ENCODE measurements around the gene P3H2. TPM values are rescaled to one million over a fixed set of nuclear protein-coding genes. Genes with fewer than 3 reads are reported as not detected.

Gene P3H2
- total and polyA plus RNA-seq, 9 of the 15 experiments (the other 6 are each of a cell fraction or from before 2014, with no cell fraction given) = 0.04 to 0.26 (median 0.22) TPM; not detected in 6

DNA sequence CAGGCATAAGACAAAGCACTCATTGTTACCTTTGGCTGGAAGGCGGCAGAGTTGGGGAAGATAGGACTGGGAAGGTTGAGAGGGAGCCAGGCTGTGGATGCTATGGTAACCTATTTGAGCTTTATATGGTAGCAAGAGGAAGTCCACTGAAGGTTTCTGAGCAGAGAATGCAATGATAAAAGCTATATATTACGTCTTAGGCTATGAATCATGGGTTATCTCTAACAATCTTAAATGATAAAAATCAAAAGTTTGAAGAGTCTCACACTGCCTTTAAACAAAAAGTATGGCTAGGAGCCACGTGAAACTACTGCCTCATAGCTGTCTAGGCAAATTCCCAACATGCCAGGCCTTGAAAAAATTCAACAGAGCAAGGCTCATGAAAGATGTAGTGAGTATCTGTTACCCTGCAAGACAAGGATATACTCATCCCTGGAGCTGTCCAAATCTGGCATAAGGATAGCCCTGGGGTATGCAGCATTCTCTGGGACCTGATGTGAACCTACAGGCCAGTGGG is 4.1 kb downstream of the P3H2 start (continued):
- no peak for TF ChIP-seq ZNF232 (CRISPR knock-in tag; IDR thresholded peaks at IDR 0.05)
- no peak for TF ChIP-seq TBL1XR1 (IDR thresholded peaks at IDR 0.05; ENCODE audit: low read length in 2 of 2)
- TF ChIP-seq SAFB (IDR thresholded peaks at IDR 0.05; ENCODE audit: borderline replicate concordance, low read depth, low read length) = no peak

DNA sequence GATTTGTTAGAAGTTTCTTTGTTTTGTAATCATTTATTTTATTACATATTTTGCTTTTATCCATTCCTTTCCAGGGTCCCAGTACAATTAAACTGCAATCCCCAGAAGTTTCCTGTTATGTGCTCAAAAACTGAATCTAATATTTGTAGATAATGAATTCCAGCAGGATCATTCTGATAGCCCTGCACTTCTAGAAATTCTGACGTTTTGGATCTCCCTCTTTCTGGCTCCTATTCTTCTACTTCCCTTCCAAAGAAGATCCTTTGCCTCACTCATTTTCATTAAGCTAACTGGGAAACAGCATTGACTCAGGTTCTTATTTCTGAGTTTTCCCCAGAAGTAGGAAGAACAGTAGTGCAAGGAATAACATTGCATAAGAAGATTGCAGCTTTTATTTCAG is 9.9 kb downstream of the P3H2 start:
- no peak for FAIRE-seq
- TF ChIP-seq GATAD2A (IDR thresholded peaks at IDR 0.05) = no peak
- TF ChIP-seq, protein P1, sequence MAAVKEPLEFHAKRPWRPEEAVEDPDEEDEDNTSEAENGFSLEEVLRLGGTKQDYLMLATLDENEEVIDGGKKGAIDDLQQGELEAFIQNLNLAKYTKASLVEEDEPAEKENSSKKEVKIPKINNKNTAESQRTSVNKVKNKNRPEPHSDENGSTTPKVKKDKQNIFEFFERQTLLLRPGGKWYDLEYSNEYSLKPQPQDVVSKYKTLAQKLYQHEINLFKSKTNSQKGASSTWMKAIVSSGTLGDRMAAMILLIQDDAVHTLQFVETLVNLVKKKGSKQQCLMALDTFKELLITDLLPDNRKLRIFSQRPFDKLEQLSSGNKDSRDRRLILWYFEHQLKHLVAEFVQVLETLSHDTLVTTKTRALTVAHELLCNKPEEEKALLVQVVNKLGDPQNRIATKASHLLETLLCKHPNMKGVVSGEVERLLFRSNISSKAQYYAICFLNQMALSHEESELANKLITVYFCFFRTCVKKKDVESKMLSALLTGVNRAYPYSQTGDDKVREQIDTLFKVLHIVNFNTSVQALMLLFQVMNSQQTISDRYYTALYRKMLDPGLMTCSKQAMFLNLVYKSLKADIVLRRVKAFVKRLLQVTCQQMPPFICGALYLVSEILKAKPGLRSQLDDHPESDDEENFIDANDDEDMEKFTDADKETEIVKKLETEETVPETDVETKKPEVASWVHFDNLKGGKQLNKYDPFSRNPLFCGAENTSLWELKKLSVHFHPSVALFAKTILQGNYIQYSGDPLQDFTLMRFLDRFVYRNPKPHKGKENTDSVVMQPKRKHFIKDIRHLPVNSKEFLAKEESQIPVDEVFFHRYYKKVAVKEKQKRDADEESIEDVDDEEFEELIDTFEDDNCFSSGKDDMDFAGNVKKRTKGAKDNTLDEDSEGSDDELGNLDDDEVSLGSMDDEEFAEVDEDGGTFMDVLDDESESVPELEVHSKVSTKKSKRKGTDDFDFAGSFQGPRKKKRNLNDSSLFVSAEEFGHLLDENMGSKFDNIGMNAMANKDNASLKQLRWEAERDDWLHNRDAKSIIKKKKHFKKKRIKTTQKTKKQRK (IDR thresholded peaks at IDR 0.05; ENCODE audit: borderline replicate concordance, low read depth, low read length) = no peak
- no peak for TF ChIP-seq ATF1 (CRISPR knock-in tag; IDR thresholded peaks at IDR 0.05)
- TF ChIP-seq ATF1 (tag; IDR thresholded peaks at IDR 0.05) = no peak
- no peak for TF ChIP-seq ZNF140 (CRISPR knock-in tag; IDR thresholded peaks at IDR 0.05)
- TF ChIP-seq THRAP3 (IDR thresholded peaks at IDR 0.05; ENCODE audit: borderline replicate concordance) = no peak
- TF ChIP-seq TEAD2 (tag; IDR thresholded peaks at IDR 0.05) = no peak
- no peak for TF ChIP-seq CBX1 (IDR thresholded peaks at IDR 0.05; ENCODE audit: low read depth)
- TF ChIP-seq, protein P2, sequence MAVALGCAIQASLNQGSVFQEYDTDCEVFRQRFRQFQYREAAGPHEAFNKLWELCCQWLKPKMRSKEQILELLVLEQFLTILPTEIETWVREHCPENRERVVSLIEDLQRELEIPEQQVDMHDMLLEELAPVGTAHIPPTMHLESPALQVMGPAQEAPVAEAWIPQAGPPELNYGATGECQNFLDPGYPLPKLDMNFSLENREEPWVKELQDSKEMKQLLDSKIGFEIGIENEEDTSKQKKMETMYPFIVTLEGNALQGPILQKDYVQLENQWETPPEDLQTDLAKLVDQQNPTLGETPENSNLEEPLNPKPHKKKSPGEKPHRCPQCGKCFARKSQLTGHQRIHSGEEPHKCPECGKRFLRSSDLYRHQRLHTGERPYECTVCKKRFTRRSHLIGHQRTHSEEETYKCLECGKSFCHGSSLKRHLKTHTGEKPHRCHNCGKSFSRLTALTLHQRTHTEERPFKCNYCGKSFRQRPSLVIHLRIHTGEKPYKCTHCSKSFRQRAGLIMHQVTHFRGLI (CRISPR knock-in tag; IDR thresholded peaks at IDR 0.05) = no peak
- no peak for TF ChIP-seq ZBTB1 (CRISPR knock-in tag; IDR thresholded peaks at IDR 0.05; ENCODE audit: borderline replicate concordance, low read depth)
- TF ChIP-seq COPS2 (conservative IDR thresholded peaks at IDR 0.05) = no peak
- TF ChIP-seq KHSRP (IDR thresholded peaks at IDR 0.05) = no peak
- TF ChIP-seq, protein P3, sequence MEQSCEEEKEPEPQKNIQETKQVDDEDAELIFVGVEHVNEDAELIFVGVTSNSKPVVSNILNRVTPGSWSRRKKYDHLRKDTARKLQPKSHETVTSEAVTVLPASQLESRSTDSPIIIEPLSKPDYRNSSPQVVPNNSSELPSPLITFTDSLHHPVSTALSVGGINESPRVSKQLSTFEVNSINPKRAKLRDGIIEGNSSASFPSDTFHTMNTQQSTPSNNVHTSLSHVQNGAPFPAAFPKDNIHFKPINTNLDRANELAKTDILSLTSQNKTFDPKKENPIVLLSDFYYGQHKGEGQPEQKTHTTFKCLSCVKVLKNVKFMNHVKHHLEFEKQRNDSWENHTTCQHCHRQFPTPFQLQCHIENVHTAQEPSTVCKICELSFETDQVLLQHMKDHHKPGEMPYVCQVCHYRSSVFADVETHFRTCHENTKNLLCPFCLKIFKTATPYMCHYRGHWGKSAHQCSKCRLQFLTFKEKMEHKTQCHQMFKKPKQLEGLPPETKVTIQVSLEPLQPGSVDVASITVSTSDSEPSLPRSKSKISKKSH (CRISPR knock-in tag; IDR thresholded peaks at IDR 0.05) = no peak
- no peak for TF ChIP-seq DACH1 (IDR thresholded peaks at IDR 0.05; ENCODE audit: partially characterized antibody)
- no peak for TF ChIP-seq ZNF764 (CRISPR knock-in tag; IDR thresholded peaks at IDR 0.05; ENCODE audit: low read depth)
- no peak for ATAC-seq

More for the DNA sequence above, 9.9 kb downstream of the P3H2 start:
- Histone ChIP-seq H3K9ac (ENCODE audit: insufficient read depth in 1 of 2, low read depth in 2 of 2, low read length in 2 of 2) (no peak overlapping the region), H3K27ac (ENCODE audit: extremely low read depth, low read depth, low read length) (no peak overlapping the region), H3K36me3 (ENCODE audit: control insufficient read depth, insufficient read depth, low read length) (no peaks in the 10 kb centered on the region), H3K4me1 (replicated peaks in 1 of 2; ENCODE audit: control insufficient read depth in 2 of 2, insufficient read depth in 2 of 2, low read length in 2 of 2) (no peaks in the 10 kb centered on the region), H3K9me3 (replicated peaks; ENCODE audit: control insufficient read depth, insufficient read depth, low read depth, low read length) (no peaks in the 10 kb centered on the region), H3K27me3 (ENCODE audit: control insufficient read depth in 2 of 2, insufficient read depth in 2 of 2, low read length in 2 of 2) (no peaks in the 10 kb centered on the region), H4K20me1 (replicated peaks; ENCODE audit: control insufficient read depth, insufficient read depth, low read length) (no peaks in the 10 kb centered on the region), H3K9me1 (ENCODE audit: control insufficient read depth, insufficient read depth, low read length) (no peaks in the 10 kb centered on the region), H3K4me3 (no peak overlapping the region), H2AFZ (ENCODE audit: low read depth, low read length) (no peak overlapping the region), H3K4me2 (ENCODE audit: insufficient read depth, low read length) (no peak overlapping the region), H3K79me2 (ENCODE audit: control insufficient read depth, insufficient read depth, low read length) (no peaks in the 10 kb centered on the region)
- ChIA-PET POLR2A (no interaction called here), CTCF (ENCODE audit: low intra/inter-chr PET ratio) (no interaction called here)
- no peak for DNase-seq (ENCODE audit: extremely low read depth in 1 of 4, low spot score in 3 of 4)
- in situ Hi-C loops (cut with MboI) = no loop called here
- WGBS (ENCODE audit: insufficient coverage, low coverage, missing lambda C conversion rate) = 8% methylated on average over 1 of the region's 1 CpG
- BruUV-seq (replicated peaks) = no TSS peak
- intact Hi-C loops (cut with micrococcal nuclease) = no loop called here
